ENCODE data around the gene CRTC1.

The CRTC1 gene

DNA sequence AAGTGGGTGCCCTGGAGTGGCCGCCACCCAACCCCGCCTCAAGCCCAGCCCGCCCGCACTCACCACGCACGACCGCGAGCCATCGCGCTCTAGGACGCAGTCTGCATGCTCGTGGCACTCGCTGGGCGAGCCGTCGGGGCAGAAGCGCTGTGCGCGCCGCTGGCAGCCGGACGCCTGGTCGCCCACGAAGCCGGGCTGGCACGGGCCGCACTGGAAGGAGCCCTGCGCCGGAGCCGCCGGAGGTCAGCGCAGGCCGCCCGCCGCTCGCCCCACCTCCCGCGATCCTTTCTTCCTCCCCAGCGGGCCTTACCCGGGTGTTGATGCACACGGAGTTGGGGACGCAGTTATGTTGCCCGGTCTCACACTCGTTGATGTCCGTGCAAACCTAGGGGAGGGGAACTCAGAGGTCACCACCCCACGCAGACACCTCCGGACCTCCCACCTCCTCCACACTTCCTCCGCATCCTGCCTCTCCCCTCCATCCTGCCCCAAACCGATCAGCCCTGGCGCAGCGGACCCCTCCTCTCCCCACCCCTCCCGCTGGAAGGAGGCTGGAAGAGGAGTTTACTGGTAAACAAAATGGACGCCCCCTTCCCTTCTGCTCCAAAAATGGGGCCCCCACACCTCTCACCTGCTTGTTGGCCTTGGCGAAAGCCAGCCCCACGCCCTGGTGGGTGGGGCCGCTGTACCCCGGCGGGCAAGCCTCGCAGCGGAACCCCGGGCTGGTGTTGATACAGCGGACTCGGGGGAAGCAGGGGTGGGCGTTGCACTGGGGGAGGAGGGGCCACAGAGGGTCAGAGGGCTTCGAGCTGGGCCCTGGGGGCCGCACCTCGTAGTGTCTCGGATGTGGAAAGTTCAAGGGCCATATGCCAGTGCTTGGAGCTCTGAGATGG is 105.3 kb downstream of the CRTC1 start:
- DNase-seq: no peak

DNA sequence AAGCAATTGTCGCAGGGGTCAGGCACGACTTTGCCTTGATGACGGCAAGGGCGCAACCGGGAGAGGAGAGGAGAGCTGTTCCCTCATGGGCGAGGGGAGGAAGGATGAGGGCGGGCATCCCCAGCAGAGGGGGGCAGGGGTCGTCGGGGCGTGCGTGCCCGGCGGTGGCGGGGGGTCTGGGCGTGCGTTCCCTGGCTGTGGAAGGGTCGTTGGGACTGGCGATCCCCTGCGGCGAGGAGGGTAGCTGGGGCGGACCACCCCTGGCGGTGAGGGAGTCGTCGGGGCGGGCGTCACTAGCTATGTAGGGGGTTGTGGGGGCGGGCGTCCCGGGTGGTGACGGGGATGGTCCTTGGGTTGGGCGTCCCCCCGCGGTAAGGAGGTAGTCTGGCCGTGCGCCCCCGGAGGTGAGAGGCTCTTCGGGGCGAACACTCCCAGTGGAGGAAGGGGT is 106.0 kb downstream of the CRTC1 start:
- no peak for DNase-seq

DNA sequence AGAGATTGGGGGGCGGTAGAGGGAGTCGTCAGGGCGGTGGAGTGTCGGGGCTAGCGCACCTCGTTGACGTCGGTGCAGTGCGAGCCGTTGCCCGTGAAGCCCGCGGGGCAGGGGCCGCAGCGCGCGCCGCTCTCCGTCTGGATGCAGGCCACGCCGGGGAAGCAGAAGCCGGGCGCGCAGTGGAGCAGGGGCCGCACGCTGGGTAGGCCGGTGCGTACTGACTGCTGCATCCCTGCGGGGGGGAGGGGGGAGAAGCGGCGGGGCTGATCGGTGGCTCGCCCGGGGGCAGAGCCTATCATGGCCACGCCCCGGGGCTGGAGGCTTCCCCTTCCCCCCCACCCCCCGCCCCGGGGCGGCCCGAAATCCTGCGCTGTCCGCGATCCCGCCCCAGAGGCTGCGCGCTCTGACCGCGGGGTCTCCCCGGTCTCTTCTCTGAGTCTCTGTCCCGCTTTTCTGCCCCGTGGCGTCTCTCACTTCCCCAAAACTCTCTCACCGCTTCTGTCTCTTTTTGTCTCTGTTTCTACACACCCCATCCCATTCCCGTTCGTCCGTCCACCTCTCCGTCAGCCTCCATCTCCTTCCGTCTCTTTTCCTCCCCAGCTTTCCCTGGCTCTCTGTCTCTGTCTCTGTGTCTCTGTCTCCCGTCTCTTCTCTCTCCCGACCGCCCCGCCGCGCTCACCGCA is 106.5 kb downstream of the CRTC1 start:
- DNase-seq: peak; percentile 67

DNA sequence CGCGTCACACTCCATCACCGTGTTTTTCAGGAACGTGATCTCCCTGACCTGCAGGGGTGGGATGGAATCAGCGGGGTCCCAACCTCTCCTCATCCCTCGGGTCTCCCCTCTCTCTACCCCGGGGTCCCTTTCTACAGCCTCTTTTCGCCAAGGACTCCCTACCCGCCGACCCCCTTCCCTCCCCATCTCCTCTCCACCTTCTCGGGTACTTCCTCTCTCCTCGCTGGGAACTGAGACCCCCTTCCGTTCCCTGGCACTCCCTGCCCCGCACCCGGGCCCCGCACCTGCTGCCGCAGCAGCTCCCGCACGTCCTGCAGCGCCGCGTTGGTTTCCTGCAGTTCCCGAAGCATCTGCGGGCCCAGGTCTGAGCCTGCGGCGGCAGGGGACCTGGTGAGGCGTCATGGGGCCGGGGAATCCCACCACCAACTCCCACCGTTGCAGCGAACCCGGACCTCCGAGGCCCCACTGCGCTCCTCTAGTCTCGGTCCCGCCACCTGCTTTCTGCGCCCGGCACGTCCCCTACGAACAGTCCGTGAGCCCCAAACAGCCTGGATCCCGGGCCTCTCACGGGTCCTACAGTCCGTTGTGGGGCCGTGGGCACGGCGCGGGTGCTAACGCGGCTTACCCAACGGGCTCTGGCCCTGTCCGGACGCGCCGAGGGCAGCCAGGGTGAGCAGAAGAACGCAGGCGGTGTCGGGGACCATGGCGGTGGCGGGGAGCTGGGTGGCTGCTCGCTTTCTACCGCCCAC is 107.3 kb downstream of the CRTC1 start, which contains the start of gene COMP:
Gene COMP (minus strand): TSS at position 740 of the 749 bp plus-strand sequence. CDS start 36 bp downstream, at position 704.
- DNase-seq: no peak

DNA sequence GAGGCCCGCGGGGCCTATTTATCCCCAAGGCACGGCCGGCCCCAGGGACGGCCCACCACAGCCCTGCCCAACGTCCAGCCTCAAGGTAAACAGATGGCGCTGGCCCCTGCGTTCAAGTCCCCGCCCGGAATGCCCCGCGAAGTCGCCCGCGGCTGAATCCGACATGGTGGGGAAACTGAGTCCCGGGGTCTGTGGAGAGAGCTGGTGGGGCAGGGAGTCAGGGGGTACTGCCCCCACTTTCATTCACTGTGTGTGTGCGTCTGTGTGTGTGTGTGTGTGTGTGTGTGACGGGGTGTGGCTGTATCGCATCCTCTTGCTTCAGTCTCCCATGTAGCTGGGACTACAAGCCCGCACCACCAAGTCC is 107.8 kb downstream of the CRTC1 start:
- DNase-seq: no peak

DNA sequence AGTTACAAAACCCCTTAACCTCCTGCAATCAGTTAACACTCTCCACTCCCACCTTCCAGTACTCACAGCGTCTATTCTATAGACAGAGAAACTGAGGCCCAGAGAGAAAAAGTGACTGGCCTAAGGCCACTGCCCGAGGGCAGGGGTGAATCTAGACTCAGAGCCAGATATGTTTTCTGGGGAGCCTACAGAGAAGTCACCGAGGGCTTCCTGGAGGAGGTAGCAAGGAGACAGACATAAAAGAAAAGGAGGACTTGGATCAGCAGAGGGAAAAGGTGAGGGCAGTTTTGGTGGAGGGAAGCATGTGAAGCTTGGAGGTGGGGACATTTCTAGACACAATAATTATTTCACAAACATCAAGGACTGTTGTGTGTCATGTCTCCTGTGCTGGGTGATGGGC is 109.2 kb downstream of the CRTC1 start:
- no peak for DNase-seq

DNA sequence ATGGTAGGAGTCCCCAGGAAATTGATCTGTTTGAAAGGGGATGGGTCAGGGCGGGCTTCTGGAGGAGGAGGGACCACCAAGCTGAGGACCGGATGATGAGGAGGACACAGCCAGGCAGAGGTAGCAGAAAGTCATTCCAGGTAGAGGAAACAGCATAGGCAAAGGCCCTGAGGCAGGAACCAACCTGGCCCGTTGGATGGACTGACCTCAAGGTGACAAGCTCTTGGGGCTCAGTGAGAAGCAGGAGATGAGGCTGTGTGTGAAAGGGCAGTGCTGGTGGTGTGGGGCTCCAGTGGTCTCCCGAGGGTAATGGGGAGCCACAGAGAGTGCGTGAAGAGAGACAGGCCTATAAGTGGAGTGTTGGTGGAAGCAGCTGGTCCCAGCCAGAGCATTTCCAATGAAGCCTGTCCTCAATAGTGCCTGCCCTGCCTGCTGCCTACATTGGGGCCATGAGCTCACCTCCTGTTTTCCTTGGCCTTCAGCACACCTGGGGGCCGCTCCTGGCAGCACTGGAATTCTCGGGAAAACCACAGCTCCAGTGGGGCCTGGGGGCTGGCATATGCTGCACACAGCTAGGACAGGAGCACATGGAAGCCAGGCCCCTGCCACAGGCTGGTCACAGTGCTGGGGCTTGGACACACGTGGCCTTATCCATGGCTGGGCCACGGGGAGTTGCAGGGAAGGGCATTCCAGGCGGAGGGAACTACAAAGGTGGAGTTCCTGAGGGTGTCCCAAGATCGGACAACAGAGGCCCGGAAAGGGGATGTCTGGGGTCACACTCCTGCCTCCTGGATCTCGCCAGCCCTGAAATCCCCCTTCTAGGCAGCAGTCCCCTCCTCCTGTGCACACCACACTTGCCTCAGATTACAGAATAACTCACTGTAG is 109.9 kb downstream of the CRTC1 start:
- DNase-seq: no peak

DNA sequence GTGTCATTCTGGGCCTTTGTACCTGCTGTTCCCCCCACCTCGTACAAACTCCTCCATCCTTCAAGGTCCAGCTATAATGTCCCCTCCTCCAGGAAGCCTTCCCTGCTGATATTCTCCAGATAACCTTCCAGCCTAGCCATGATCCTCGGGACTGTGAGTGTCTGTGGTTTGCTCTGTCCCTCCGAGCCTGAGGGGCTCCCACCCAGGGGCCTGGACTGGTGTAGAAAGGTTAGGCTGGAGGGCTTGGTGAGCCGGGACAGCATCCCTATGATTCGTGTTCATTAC is 110.5 kb downstream of the CRTC1 start:
- DNase-seq: no peak

DNA sequence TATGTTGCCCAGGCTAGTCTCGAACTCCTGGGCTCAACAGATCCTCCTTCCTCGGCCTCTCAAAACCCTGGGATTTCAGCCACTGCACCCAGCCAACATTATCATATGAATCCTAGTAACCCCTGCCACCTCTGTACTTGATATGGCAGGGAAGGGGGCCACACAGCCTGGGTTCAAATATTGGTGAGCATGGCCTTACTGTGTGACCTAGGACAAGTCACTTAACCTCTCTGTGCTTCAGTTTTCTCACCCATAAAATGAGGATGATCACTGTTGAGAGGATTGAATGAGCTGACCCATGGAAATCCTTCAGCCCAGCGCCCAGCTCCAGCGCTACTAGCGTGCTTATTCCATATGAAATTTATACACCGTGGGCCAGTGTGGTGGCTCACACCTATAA is 111.2 kb downstream of the CRTC1 start:
- no peak for DNase-seq

DNA sequence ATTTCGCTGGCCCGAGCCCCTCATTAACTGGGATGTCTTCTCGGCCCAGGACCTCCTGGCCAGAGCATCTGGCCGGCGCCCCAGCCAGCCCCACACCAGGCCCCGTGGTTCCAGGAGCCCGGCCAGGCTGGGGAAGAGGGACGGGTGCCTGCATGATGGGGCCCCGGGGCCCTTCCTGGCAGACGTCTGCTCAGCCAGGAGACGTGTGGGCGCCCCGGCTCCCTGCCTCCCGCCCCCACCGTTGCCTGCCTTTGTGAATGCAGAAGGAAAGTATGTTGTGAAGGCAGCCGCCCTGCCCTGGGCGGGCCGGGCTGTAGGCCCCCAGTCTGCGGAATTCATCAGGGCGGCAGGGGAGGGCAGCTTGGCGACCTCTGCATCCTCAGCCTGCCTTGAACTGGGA is 112.1 kb downstream of the CRTC1 start:
- no peak for DNase-seq

DNA sequence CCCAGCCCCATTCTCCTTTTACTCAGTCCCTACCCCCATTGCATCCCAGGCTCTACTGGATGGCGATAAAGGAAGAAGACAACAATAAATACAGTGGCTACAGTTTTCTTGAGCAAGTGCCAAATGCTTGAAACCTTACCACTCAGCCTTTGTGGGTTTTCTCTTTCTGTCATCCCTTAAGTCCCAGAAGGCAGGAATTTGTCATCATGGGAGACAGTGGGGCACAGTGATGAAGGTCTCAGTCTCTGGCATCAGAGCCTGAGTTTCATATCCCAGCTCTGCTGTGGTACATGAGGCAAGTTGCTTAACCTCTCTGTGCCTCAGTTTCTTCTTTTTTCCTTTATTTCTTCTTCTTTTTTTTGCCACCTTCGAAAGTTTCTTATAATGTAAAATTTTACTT is 112.8 kb downstream of the CRTC1 start:
- no peak for DNase-seq

DNA sequence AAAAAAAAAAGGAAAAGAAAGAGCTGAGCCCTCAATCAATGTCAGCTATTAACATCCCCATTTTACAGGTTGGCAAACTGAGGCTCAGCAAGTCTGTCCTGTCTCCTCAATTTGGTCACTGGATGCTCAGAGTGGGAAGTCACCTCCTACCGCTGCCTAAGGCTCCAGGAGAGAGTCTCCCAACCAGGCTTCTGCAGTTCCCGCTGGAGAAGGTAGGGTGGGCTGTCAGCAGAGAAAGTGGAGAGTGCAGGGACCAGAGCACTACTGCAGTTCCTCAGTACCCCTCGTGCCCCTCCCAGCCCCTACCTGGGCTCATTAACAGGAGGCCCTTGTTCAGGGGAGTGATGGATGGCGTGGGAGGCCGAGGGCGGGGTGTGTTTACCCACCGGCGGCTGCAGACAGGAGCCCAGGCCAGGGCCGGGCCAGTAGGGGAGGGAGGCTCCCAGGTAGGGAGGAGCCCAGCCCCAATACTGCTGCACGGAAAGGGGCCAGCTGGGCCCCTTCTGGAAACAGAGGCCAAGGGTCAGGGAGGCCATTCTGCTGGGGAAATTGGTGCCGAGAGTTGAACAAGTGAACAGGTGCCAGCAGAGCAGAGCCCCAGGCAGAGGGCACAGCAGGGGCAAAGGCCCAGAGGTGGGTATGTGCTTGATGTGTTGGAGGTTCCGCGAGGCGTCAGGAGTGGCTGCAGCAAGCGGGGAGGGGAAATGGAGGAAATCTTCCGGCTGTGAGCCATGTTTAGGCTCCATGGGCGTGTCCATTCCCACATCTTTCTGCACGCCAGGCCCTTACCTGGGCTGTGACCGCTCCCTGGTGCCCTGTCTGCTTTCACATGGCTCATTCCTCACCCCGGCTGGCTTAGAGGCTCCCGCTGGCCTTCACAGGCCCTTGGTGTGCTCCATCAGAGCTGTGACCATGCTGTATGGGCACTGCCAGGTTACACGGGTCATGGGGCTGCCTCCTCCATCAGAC is 115.2 kb downstream of the CRTC1 start:
- no peak for DNase-seq

DNA sequence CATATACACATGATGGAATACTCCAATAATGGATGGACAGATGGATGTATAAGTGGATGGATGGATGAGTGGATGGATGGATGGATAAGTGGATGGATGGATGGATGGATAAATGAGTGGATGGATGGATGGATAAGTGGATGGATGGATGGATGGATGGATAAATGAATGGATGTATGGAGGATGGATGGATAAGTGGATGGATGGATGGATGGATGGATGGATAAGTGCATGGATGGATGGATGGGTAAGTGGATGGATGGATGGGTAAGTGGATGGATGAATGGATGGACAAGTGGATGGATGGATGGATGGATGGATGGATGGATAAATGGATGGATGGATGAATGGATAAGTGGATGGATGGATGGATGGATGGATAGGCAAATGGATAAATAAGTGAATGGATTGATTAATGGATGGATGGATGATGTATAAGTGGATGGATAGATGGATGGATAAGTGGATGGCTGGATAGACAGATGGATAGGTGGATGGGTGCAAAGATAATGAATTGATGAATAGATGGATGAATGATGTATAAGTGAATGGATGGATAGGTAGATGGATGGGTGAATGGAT is 116.0 kb downstream of the CRTC1 start:
- no peak for DNase-seq

DNA sequence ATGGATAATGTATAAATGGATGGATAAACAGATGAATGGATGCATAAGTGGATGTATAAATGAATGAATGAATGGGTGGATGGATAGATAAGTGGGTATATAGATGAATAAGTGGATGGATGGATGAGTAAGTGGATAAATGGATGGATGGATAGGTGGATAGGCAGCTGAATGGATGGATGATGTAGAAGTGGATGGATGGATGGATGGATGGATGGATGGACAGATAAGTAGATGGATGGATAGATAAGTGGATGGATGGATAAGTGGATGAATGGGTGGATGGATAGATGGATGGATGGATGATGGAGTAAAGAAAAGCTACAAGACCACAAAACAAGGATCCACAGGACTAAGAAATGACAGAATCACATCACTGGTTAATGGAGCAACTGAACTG is 116.6 kb downstream of the CRTC1 start:
- no peak for DNase-seq

DNA sequence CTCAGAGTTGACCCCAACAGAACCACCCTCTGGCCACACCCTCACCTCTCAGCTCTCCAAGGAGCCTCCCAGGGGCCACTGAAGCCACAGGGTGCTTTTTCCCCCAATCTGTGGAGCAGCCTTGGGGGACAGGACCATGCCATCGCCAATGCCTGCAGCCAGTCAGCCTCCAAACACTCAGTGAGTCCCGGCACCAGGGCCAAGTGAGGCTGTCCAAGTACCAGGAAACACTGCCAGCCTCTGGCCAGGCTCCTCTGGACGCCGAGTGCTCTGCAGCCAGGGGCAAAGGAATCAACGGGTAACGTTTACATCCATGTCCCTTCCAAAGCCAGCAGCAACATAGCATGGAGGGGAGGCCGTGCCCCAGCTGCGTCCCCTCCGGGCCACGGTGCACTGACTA is 117.2 kb downstream of the CRTC1 start:
- DNase-seq: no peak

DNA sequence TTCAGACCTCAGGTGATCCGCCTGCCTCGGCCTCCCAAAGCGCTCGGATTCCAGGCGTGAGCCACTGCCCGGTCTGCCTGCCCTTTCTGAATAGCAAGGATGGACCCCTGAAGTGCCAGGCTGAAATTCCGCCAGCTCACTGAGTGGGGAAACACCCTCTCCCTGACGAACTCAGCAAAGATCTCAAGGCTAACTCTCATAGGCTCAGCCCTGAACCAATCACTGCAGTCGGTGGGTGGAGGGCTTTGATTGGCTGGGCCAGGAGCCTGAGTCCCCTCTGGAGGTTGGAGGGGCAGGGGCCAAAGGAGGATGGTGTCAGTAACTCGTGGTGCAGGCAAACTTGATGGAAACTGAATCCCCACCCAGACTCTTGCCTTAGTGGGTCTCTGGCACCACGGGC is 118.9 kb downstream of the CRTC1 start:
- no peak for DNase-seq

DNA sequence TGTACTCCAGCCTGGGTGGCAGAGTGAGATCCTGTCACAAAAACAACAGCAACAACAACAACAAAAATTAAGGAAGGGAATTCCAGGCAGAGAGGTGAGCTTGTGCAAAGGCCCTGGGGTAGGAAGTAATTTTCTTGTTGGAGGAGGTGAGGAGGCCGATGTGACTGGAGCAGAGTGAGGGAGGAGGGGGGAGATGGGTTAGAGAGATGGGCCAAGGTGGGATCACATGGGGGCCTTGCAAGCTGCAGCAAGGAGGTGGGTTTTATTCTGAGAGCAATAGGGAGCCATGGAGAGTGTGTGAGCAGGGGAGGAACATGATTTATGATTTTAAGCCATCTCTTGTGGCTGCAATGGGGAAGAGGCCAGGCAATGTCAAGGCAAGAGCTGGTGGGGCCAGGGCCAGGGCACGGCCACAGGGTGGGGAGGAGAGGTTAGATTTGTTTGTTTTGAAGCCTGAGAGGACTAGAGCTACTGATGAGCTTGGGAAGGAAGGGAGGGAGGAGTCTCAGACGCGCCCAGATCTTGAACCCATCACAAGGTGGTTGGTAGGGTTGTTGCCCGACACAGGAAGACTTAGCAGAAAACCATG is 120.2 kb downstream of the CRTC1 start:
- DNase-seq: no peak

DNA sequence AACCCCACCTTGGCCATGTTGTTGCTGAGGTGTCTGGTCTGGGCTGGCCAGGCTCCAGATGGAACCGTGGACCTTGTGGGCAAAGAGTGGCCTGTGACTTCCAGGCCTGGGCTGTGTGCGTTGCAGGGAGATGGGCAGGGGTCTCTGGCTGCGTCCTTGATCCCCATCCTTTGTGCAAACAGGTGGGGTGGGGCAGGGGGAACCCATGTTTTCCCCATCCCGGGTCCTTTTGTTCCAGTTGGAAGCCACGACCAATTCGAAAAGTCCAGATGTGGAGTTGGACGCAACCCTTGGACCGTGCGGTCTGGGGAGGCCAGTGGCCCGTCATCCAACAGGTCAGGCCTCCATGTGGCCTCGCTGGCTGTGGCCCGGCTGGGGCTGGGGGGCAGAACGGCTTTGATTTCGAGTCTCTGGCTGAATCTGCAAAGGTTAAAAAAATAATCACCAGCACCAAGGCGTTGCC is 120.7 kb downstream of the CRTC1 start:
- no peak for DNase-seq

DNA sequence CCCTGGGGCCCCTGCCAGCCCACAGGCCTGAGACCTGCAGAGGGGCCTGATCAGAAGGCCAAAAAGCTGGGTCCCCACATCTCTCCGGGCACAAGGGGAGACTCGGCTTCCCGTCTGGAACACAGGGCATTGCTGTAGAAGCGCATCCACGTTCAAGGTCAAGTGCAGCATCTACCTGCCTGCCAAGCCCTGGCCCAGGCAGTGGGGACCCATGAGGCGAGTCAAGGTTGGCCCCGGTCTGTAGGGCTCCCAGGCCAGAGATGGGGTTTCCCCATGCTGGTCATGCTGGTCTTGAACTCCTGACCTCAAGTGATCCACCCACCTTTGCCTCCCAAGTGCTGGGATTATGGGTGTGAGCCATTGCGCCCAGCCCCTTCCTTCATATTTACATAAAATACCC is 121.2 kb downstream of the CRTC1 start:
- DNase-seq: no peak

DNA sequence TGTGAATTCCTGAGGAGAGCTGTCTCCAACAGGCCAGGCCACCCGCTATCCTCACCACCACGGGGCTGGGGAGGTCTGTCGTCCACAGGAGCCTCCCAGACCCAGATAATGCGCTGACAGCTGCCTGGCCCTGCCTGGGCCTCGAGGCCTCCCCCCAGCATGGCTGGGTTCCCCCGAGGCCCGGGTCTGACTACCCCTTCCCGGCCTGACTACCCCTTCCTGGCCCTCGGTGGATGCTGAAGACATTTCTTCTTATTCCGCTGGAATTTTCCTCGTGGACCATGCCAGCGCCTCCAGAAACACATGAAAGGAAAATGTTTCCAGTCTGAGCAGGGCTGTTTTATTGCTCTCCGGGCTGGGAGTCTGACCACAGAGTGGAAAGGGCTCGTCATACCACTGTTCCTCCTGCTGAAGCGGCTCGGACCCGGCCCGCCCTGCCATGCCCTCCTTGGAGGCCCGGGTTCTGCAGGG is 124.4 kb downstream of the CRTC1 start:
- DNase-seq: no peak
